ENCODE results near the gene NAA40. TPM values are rescaled to one million over a fixed set of nuclear protein-coding genes. Genes with fewer than 3 reads are reported as not detected.
A peak's percentile ranks its signal among the peaks of the same experiment; 100 is the strongest.
"Not testable (repeated sequence)": the region's sequence is repeated elsewhere in the genome, so short reads cannot be mapped to it uniquely, and the experiment has no call there.

NAA40 gene
- total RNA-seq, 3 donors from 2014 or later, result 5.9 to 27.4 (median 19.7) TPM

DNA sequence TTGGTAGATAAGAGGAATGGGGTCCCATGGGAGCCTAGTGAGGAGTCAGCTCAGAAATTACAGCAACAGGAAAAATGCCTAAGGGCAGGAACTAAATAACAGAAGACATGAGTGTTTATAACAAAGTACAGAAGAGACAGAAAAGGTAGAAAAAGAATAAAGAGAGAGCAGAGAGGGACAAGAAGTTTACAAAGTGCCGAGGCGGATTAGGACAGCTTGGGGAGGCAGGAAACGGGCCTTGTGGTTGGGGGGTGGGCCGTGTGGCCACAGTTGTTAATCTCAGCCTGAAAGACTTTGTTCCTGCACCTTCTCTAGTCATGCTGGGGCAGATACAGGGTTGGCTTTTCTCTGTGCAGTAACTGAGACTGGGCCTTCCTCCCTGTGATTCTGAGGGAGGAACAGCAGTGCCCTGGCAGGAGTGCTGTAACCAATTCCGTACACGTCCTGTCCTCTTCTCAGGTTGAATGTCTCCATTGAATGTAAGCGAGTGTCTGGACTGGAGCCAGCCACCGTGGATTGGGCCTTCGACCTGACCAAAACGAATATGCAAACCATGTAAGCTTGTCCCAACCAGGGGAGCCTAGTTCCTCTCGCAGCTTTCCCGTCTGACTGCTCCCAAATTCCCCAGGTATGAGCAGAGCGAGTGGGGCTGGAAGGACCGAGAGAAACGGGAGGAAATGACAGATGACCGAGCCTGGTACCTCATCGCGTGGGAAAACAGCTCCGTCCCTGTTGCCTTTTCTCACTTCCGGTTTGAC, 13.2 kb downstream of the NAA40 start:
- no peak for TF ChIP-seq CTCF (IDR thresholded peaks at IDR 0.05)
- no peak for TF ChIP-seq POLR2A (IDR thresholded peaks at IDR 0.05)
- no peak for TF ChIP-seq POLR2AphosphoS5 (IDR thresholded peaks at IDR 0.05)
- no peaks in the 10 kb centered on the region for H3K27me3 ChIP-seq
- H3K36me3 ChIP-seq, result no peaks in the 10 kb centered on the region

GRCh38 chr11:63952570-63952969, 13.8 kb downstream of the NAA40 start:
- peak overlapping the region in 1 of 3 donors; percentile 31 for H3K4me3 ChIP-seq
- no peaks in the 10 kb centered on the region for H3K27me3 ChIP-seq
- peak overlapping the region; percentile 22 to 75 for H3K27ac ChIP-seq
- H3K4me1 ChIP-seq, result no peaks in the 10 kb centered on the region
- no peaks in the 10 kb centered on the region for H3K9me3 ChIP-seq
- DNase-seq (ENCODE audit: low spot score in 2 of 2), result no peak
- TF ChIP-seq POLR2A (IDR thresholded peaks at IDR 0.05), result no peak
- no peak for TF ChIP-seq POLR2AphosphoS5 (IDR thresholded peaks at IDR 0.05)
- TF ChIP-seq CTCF (IDR thresholded peaks at IDR 0.05), result no peak
- no peaks in the 10 kb centered on the region for H3K36me3 ChIP-seq
- intact Hi-C loops (cut with DNase I; ENCODE audit: low total_unique reads), result no loop called here

More for the DNA sequence above, 13.2 kb downstream of the NAA40 start:
- Histone ChIP-seq H3K4me3 (peak overlapping the region in 1 of 3 donors; percentile 31), H3K4me1 (no peaks in the 10 kb centered on the region), H3K9me3 (no peaks in the 10 kb centered on the region), H3K27ac (peak overlapping the region; percentile 22 to 75)
- intact Hi-C loops (cut with DNase I; ENCODE audit: low total_unique reads), result loop anchor here (2.0 kb wide), 1 partner anchor 59 kb away; no protein-coding TSS in a partner anchor
- DNase-seq (ENCODE audit: low spot score in 2 of 2), result peak in 1 of 2 donors; percentile 60

DNA sequence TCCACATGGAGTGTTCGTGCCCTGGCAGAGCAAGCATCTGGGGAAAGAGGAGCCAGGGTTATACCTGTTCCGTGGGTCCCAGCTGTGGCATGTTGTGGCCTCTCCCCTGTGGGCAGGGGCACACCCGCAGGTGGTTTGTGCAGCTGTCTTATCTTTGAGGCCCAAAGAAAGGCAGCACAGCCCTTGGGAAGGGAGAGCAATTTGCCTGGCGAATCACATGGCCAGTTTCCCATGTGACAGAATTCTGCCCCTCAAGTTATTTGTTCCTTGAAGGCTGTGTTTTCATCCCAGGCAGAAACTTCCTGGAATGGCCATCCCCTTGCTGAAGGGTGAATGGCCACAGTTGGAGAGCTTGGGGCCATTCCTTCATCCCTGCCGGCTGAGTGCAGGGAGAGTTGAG, 19.2 kb downstream of the NAA40 start:
- Histone ChIP-seq H3K4me3 (no peak overlapping the region), H3K9me3 (no peaks in the 10 kb centered on the region), H3K36me3 (no peaks in the 10 kb centered on the region), H3K27me3 (no peaks in the 10 kb centered on the region), H3K27ac (no peak overlapping the region), H3K4me1 (no peaks in the 10 kb centered on the region)
- intact Hi-C loops (cut with DNase I; ENCODE audit: low total_unique reads), result loop anchor here (5.0 kb wide), 1 partner anchor 196 kb away; no protein-coding TSS in a partner anchor
- no peak for DNase-seq (ENCODE audit: low spot score in 2 of 2)
- no peak for TF ChIP-seq POLR2AphosphoS5 (IDR thresholded peaks at IDR 0.05)

DNA sequence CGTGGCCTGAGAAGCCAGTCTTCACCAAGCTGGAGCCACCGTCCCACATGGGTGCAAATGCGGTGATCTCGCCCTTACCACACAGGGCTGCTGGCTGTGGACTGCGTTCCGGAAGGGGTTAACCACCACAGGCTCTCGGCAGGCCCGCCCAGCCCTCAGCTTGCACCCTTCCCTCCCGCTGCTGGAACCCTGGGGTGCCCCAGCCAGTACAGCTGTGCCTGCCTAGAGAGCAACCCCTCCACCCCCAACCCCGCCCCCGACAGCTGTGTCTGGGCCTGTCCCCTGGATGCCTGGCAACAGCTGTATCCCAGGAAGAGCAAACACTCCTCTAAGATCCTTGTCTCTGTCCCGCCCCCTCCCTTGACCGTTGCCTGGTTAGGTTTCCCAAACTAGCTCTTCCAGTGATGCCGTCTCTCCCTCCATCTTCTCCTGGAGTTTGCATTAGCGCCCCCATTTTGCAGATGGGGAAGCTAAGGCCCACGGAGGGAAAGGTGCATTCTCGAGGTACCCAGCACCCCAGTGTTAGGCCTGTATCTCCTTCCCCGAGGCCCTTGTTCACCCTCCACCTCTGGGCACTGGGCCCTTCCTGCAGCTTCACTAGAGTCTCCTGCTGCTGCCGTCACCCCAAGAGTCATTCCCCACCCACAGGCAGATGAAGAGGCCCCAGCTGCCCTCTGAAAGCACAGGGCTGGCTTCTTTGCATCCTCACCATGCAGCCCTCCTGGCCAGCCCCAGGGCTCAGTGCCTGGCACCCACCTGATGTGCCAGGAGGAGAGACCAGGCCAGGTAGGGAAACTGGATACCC, 23.0 kb downstream of the NAA40 start:
- no peaks in the 10 kb centered on the region for H3K4me1 ChIP-seq
- H3K27ac ChIP-seq, result peak overlapping the region; percentile 9 to 13
- no peaks in the 10 kb centered on the region for H3K9me3 ChIP-seq
- DNase-seq (ENCODE audit: low spot score in 2 of 2), result peak in 1 of 2 donors; percentile 73
- no peak overlapping the region for H3K4me3 ChIP-seq
- intact Hi-C loops (cut with DNase I; ENCODE audit: low total_unique reads), result no loop called here
- TF ChIP-seq CTCF (IDR thresholded peaks at IDR 0.05) (no peak), POLR2A (IDR thresholded peaks at IDR 0.05) (no peak), POLR2AphosphoS5 (IDR thresholded peaks at IDR 0.05) (no peak)
- H3K36me3 ChIP-seq, result no peaks in the 10 kb centered on the region
- no peaks in the 10 kb centered on the region for H3K27me3 ChIP-seq

DNA sequence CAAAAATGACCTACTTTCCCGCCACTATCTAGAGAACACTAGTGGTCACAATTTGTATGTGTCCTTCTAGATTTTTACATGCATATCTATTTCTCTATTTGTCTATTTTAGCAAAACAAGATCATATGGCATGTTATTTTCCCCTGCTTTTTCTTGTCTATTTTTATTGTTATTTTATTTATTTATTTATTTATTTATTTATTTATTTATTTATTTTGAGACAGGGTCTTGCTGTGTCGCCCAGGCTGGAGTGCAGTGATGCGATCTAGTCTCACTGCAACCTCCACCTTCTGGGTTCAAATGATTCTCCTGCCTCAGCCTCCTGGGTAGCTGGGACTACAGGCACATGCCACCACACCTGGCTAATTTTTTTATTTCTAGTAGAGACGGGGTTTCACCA, 25.1 kb downstream of the NAA40 start:
- intact Hi-C loops (cut with DNase I; ENCODE audit: low total_unique reads); H3K27ac ChIP-seq; H3K27me3 ChIP-seq: not testable (repeated sequence)

DNA sequence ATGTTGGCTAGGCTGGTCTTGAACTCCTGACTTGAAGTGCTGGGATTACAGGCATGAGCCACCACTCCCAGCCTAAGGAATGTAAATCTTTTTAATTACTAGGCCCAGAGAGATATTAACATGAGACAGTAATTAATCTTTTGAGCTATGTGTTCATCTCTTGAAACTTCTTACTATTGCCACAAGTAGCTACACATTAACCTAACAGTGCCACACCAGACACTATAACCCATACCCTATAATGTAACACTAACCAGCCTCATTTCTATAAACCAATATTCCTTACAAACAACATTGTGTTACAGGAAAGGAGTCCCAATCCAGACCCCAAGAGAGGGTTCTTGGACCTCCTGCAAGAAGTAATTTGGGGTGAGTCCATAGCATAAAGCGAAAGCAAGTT, 27.6 kb downstream of the NAA40 start:
- no peak for DNase-seq (ENCODE audit: low spot score in 2 of 2)
- no peaks in the 10 kb centered on the region for H3K36me3 ChIP-seq
- no peak overlapping the region for H3K4me3 ChIP-seq
- no peaks in the 10 kb centered on the region for H3K4me1 ChIP-seq
- no peaks in the 10 kb centered on the region for H3K27me3 ChIP-seq
- intact Hi-C loops (cut with DNase I; ENCODE audit: low total_unique reads), result no loop called here
- no peaks in the 10 kb centered on the region for H3K9me3 ChIP-seq
- TF ChIP-seq POLR2A (IDR thresholded peaks at IDR 0.05) (no peak), POLR2AphosphoS5 (IDR thresholded peaks at IDR 0.05) (no peak), CTCF (IDR thresholded peaks at IDR 0.05) (no peak)
- no peak overlapping the region for H3K27ac ChIP-seq

More for the DNA sequence above, 25.1 kb downstream of the NAA40 start:
- H3K4me3 ChIP-seq; DNase-seq (ENCODE audit: low spot score in 2 of 2); H3K36me3 ChIP-seq; H3K4me1 ChIP-seq; H3K9me3 ChIP-seq: not testable (repeated sequence)
